ENCODE measurements around the gene BANF1.
A peak's percentile ranks its signal among the peaks of the same experiment; 100 is the strongest.
"Not testable (repeated sequence)": the region's sequence is repeated elsewhere in the genome, so short reads cannot be mapped to it uniquely, and the experiment has no call there.

BANF1 gene

GRCh38 chr11:65978391-65979238 lies 23.7 kb upstream of the BANF1 start:
- no peak for DNase-seq (ENCODE audit: low read depth, low spot score)

- DNase-seq (ENCODE audit: low read depth, low spot score) = no peak
Measured at GRCh38 chr11:65979261-65979759, 23.0 kb upstream of the BANF1 start.

DNA sequence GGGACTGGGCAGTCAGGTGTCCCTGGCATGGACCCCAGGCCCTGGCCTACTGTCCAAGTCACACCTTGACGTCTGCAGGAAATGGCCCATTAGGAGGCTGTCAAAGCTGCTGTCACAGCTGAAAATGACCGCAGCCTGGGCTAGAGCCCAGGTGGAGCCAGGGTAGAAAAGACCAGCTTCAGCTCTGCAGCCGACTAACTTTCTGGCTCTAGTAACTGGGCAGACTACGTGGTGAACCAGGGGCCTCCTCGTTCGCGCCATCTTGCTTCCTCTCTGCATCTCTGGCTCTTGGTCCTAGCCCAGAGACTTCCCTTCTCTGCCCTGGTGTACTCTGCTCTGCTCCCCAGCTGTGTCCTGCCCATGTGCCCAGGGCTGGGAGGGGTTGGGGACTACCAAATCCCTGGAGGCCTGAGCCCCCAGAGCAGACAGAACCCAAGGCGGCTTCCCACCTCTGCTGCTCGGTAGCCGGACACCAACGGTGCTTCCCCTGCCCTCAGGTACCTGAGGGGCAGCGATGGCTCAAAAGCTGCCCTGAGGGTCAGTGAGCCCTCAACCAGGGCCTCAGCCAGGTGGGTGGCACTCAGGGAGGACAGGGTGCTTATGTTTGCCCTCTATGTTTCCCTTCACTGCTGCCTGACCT lies 21.1 kb upstream of the BANF1 start:
- DNase-seq (ENCODE audit: low read depth, low spot score) = no peak

GRCh38 chr11:65981972-65982823 lies 20.1 kb upstream of the BANF1 start:
- DNase-seq (ENCODE audit: low read depth, low spot score) = no peak

DNA sequence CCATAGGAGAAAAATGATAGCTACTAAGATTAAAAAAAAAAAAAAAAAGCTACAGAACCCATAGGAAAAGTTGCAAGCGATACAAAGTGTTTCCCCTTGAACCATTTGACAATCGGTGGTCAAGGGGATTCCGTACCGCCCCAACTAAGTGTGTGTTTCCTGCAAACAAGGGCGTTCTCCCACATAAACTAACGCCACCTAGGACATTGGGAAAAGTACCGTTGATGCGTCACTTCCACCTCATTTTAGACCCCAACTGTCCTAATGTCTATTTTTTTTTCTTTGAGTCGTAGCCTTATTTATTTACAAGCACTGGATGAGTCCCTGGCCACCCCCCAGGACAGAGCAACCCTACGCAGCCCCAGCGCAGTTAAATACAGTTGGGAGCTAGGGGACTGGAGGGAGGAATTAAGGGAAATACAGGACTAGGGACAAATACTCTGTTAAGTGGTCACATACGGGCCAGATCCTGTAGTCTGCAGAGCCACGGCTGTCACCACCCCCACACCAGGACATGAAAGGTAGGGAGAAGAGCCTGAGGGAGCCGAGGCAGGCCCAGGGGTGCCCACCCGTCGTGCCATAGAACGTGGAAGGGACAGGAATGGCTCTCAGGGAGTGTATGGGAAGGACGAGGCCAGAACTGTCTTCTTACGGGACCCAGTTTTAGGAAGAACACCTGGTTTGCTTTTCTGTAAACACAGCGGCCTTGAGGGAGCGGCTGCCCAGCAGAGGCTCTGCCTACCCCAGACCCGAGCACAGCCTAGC lies 19.3 kb upstream of the BANF1 start:
- DNase-seq (ENCODE audit: low read depth, low spot score) = no peak

- DNase-seq (ENCODE audit: low read depth, low spot score) = no peak
Measured at GRCh38 chr11:65983589-65983987, 18.7 kb upstream of the BANF1 start.

DNA sequence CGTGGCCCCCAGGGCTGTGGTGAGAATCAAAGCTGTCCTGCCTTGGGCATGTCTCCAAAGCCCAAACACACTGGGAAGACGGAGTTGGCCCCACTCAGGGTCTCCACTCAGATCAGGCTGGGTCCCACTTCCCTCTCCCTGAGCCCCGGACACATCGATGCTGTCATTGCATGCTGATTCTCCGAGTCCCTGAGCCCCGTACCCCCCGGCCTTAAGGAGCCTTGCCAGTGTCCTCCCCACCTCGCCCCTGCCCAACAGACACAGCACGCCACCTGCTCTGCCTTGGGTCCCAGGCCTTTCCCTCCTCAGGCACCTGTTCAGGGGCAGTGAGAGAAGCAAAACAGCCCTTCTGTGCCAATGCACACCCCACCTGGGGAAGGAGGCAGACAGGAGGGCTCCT lies 15.0 kb upstream of the BANF1 start:
- DNase-seq (ENCODE audit: low read depth, low spot score) = no peak

DNA sequence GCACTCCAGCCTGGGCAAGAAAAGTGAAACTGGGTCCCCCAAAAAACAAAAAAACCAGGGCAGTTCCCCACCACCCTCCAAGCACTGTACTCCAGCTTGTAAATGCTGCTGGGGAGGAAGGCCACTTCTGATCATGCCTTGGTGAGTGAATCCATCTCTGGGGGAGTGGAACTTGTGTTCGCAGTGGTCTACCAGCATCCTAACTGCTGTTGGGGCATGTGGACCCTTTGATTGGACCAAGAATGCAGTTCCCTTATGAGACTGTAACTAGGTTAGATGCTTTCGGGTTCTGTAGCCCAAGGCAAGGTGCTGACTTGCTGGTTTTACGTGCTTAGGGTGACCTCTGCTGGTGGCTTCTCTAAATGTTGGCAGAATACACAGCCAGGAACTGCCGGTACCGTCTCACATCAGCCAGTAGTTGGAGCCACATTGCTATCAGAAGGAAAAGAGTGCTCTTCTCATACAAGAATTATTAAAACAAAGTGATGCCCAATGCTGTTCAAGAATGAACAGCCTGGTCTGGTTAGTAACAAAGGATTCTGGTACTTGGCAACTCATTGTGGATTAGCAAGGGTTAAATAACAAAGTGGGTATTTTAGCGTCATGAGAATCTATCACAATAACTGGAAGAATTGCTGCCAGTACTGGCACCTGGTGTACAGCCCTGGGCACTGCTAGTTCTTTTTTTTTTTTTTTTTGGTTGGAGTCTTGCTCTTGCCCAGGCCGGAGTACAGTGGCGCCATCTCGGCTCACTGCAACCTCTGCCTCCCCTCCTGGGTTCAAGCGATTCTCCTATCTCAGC lies 13.3 kb upstream of the BANF1 start:
- peak; percentile 97 for DNase-seq (ENCODE audit: low read depth, low spot score)

DNA sequence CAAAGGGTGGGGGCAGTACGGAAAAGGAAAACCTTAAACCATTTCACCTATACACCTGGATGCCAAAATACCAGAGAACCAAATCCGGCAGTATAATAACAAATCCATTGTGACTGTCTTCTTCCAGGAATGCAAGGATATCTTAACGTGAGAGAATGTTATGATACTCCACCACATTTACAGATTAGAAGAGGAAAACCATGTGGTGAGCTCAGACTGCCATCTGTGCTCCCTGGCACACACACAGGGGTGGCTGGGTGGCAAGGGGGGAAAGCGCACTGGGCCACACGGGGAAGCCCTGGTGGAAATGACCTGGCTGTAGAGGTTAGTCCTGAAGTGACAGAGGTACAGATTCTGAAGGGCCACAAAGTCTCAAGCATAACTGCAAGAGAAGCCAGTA lies 10.2 kb upstream of the BANF1 start:
- no peak for DNase-seq (ENCODE audit: low read depth, low spot score)

- no peak for DNase-seq (ENCODE audit: low read depth, low spot score)
Measured at GRCh38 chr11:65997286-65997685, 5.0 kb upstream of the BANF1 start.

DNA sequence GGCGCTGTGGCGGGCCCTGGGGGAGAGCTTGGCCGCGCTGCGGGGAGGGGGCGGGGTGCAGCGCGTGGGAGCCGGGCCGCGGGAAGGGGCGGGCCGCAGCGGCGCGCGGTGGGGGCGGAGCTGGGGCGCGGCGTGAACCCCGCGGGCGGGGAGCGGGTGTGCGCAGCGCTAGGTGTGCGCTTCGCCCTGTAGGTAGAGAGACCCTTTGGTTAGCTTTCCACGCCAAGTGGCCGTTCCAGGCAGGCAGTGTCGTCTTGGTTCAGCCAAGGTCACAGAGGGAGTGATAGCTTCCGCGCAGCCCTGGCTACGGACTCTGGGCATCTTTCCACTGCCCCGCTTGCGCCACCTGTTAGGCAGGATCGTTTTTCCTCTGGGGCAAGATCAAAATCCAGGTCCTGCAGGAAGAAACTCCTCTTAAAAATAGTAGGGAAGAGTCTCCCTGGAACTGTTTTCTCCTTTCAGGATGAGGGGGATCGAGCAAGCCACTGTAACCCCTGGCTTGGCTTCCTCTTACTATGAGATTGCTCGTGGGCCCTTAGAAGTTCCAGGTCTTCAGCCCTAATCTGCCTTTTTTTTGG lies 434 bp downstream of the BANF1 start:
- no peak for DNase-seq (ENCODE audit: low read depth, low spot score)

- DNase-seq (ENCODE audit: low read depth, low spot score) = no peak
Measured at GRCh38 chr11:66003291-66003690, 988 bp downstream of the BANF1 start.

GRCh38 chr11:66004186-66004585 lies 1.9 kb downstream of the BANF1 start:
- DNase-seq (ENCODE audit: low read depth, low spot score) = no peak

- DNase-seq (ENCODE audit: low read depth, low spot score) = no peak
Measured at GRCh38 chr11:66006134-66006890, 4.0 kb downstream of the BANF1 start.

DNA sequence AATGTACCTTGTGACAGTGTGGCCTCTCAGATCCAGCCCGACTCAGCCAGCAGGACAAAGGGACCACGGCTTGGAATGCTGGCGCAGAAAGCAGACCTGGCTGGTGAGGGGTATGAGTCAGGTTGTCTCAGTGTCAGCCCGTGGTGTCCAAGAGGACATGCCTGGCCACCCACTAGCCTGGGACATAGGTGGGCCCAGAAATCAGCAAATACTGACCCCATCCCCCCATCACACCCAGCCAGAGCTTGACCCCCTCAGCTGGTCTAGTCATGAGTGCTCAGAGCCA lies 4.5 kb downstream of the BANF1 start:
- DNase-seq (ENCODE audit: low read depth, low spot score) = peak; percentile 28

GRCh38 chr11:66007201-66007634 lies 4.9 kb downstream of the BANF1 start:
- peak; percentile 40 for DNase-seq (ENCODE audit: low read depth, low spot score)

GRCh38 chr11:66008095-66008467 lies 5.8 kb downstream of the BANF1 start:
- no peak for DNase-seq (ENCODE audit: low read depth, low spot score)

GRCh38 chr11:66008468-66009101 lies 6.3 kb downstream of the BANF1 start:
- peak; percentile 47 for DNase-seq (ENCODE audit: low read depth, low spot score)

DNA sequence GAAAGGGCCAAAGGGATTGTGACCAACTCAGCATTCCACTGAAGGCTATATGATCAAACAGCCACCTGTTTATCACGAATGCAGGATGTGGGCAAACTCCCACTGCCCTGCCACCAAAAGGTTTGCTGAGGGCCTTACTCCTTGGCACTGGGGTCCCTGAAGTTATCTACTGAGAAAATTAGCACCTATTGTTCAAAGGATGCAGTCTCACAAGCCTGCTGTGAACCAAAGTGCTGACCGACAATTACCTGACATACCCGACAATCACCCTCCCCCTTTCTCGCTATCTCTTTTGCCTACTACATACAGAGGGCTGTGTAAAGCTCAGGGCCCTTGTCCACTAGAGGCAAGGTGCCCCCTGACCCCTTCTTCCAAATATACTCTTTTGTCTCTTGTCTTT lies 7.7 kb downstream of the BANF1 start:
- not testable (repeated sequence) for DNase-seq (ENCODE audit: low read depth, low spot score)

Data from ELF-1 (cell line).